DMS 273 (cell line): ENCODE results near the gene NHSL1.

ENCODE experiments used
- DNase-seq: peaks from one replicate; lab custom pipeline; 2025; ENCODE audit not compliant: unreplicated experiment; lab: John Stamatoyannopoulos, UW

Gene NHSL1

GRCh38 chr6:138467901-138468300 lies 31.4 kb downstream of the NHSL1 start:
- DNase-seq, result no peak

GRCh38 chr6:138465007-138465645 lies 34.2 kb downstream of the NHSL1 start:
- DNase-seq, result no peak

GRCh38 chr6:138464085-138464484 lies 35.2 kb downstream of the NHSL1 start:
- no peak for DNase-seq

GRCh38 chr6:138461647-138462046 lies 37.6 kb downstream of the NHSL1 start:
- no peak for DNase-seq

- no peak for DNase-seq
These were observed 42.9 kb downstream of the NHSL1 start for GRCh38 chr6:138456401-138456790.

- no peak for DNase-seq
These were observed 43.4 kb downstream of the NHSL1 start for GRCh38 chr6:138455746-138456400.

- no peak for DNase-seq
These were observed 44.1 kb downstream of the NHSL1 start for GRCh38 chr6:138454981-138455706.

- no peak for DNase-seq
These were observed 48.3 kb downstream of the NHSL1 start for GRCh38 chr6:138451043-138451442.

GRCh38 chr6:138450445-138450844 lies 48.8 kb downstream of the NHSL1 start:
- no peak for DNase-seq

- DNase-seq, result no peak
These were observed 52.5 kb downstream of the NHSL1 start for GRCh38 chr6:138446821-138447220.

GRCh38 chr6:138443979-138444378 lies 55.3 kb downstream of the NHSL1 start:
- no peak for DNase-seq

- no peak for DNase-seq
These were observed 56.6 kb downstream of the NHSL1 start for GRCh38 chr6:138442663-138443062.

GRCh38 chr6:138441965-138442364 lies 57.3 kb downstream of the NHSL1 start:
- no peak for DNase-seq

GRCh38 chr6:138440758-138441357 lies 58.4 kb downstream of the NHSL1 start:
- DNase-seq, result no peak

GRCh38 chr6:138440296-138440695 lies 59.0 kb downstream of the NHSL1 start:
- DNase-seq, result no peak

- no peak for DNase-seq
These were observed 59.7 kb downstream of the NHSL1 start for GRCh38 chr6:138439546-138439945.

- DNase-seq, result no peak
These were observed 64.4 kb downstream of the NHSL1 start for GRCh38 chr6:138434925-138435324.

GRCh38 chr6:138434096-138434495 lies 65.2 kb downstream of the NHSL1 start:
- no peak for DNase-seq

- DNase-seq, result no peak
These were observed 67.3 kb downstream of the NHSL1 start for GRCh38 chr6:138432063-138432356.

- no peak for DNase-seq
These were observed 67.8 kb downstream of the NHSL1 start for GRCh38 chr6:138431256-138432062.
